IMR-90 (cell line): ENCODE results near the gene SHCBP1L.
"Not testable (repeated sequence)": the region's sequence is repeated elsewhere in the genome, so short reads cannot be mapped to it uniquely, and the experiment has no call there.

Experiments
- POLR2A ChIP-seq: IDR thresholded peaks from 2 replicates; pipeline ENCODE4 v1.6.1; 2012; ENCODE audit warnings: mild to moderate bottlenecking, low read depth, low read length
- TF ChIP-seq, protein P1 (sequence below): conservative IDR thresholded peaks from 2 replicates; pipeline ENCODE4 v1.5.1; 2012; ENCODE audit warnings: mild to moderate bottlenecking, low read depth, low read length, improper control_type of control experiment

DNA sequence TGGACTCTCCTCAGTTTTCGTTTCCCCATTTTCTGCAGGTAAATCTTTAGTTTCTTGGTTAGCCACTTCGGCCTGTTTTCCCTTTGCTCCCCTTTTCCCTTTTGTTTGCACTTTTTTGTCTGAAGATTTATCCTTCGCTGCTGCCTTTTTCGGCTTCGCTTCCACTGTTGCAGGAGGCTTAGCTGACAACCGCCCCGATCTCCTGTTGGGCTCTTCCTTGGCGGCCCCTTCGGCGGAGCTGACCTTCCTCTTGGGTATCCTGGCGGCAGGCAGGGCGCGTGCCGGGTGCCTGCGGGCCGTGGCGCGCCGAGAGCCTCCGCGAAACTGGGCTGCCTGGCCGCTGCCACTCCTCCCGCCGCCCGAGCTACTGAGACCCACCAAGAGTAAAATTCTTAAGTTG is 10.8 kb downstream of the SHCBP1L start:
- TF ChIP-seq, protein P1, sequence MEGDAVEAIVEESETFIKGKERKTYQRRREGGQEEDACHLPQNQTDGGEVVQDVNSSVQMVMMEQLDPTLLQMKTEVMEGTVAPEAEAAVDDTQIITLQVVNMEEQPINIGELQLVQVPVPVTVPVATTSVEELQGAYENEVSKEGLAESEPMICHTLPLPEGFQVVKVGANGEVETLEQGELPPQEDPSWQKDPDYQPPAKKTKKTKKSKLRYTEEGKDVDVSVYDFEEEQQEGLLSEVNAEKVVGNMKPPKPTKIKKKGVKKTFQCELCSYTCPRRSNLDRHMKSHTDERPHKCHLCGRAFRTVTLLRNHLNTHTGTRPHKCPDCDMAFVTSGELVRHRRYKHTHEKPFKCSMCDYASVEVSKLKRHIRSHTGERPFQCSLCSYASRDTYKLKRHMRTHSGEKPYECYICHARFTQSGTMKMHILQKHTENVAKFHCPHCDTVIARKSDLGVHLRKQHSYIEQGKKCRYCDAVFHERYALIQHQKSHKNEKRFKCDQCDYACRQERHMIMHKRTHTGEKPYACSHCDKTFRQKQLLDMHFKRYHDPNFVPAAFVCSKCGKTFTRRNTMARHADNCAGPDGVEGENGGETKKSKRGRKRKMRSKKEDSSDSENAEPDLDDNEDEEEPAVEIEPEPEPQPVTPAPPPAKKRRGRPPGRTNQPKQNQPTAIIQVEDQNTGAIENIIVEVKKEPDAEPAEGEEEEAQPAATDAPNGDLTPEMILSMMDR = not testable (repeated sequence)
- not testable (repeated sequence) for TF ChIP-seq POLR2A
